Measurements from ENCODE around the gene LRBA. TPM values are rescaled to one million over a fixed set of nuclear protein-coding genes. Genes with fewer than 3 reads are reported as not detected.

Gene LRBA
- total RNA-seq, 1 donor from 2014 or later = 28.2 TPM

- TF ChIP-seq CTCF (conservative IDR thresholded peaks at IDR 0.05) = peak; percentile 48
- Mint-ChIP-seq H3K4me1 (peaks cover 31% of the 10 kb centered on the region), H3K36me3 (ENCODE audit: low read depth) (peaks cover 7% of the 10 kb centered on the region), H3K9me3 (no peaks in the 10 kb centered on the region), H3K27me3 (ENCODE audit: low read depth) (no peaks in the 10 kb centered on the region), H3K27ac (ENCODE audit: unreplicated experiment) (peak overlapping the region; percentile 4), H3K4me3 (no peak overlapping the region)
- DNase-seq (ENCODE audit: low read depth, low spot score) = no peak
These were observed 797.9 kb downstream of the LRBA start for GRCh38 chr4:150217192-150217591.

- Mint-ChIP-seq H3K27ac (ENCODE audit: unreplicated experiment) (peak overlapping the region; percentile 4), H3K9me3 (no peaks in the 10 kb centered on the region), H3K4me3 (no peak overlapping the region), H3K27me3 (ENCODE audit: low read depth) (no peaks in the 10 kb centered on the region), H3K4me1 (peaks cover 36% of the 10 kb centered on the region), H3K36me3 (ENCODE audit: low read depth) (peaks cover 11% of the 10 kb centered on the region)
- no peak for DNase-seq (ENCODE audit: low read depth, low spot score)
- TF ChIP-seq CTCF (conservative IDR thresholded peaks at IDR 0.05) = no peak
These were observed 798.4 kb downstream of the LRBA start for GRCh38 chr4:150216726-150217125.

GRCh38 chr4:150215601-150216000, 799.5 kb downstream of the LRBA start:
- Mint-ChIP-seq H3K4me1 (peaks cover 43% of the 10 kb centered on the region), H3K4me3 (peak overlapping the region; percentile 48), H3K27me3 (ENCODE audit: low read depth) (no peaks in the 10 kb centered on the region), H3K36me3 (ENCODE audit: low read depth) (peaks cover 16% of the 10 kb centered on the region), H3K27ac (ENCODE audit: unreplicated experiment) (no peak overlapping the region), H3K9me3 (no peaks in the 10 kb centered on the region)
- DNase-seq (ENCODE audit: low read depth, low spot score) = no peak
- no peak for TF ChIP-seq CTCF (conservative IDR thresholded peaks at IDR 0.05)

Other genes starting within 250 kb of the LRBA start
- 2,382 and 2,466 TPM in 2 replicates for gene RPS3A, start 84.3 kb upstream of the LRBA start, total RNA-seq